HG03045 (cell line): ENCODE measurements around the gene CERS6.
A peak's percentile ranks its signal among the peaks of the same experiment; 100 is the strongest.
"Not testable (repeated sequence)": the region's sequence is repeated elsewhere in the genome, so short reads cannot be mapped to it uniquely, and the experiment has no call there.

Experiments used
- ATAC-seq: cut with Tn5 transposase; IDR thresholded peaks from one replicate; pipeline ENCODE4 v1.9.1; 2021; ENCODE audit warnings: mild to moderate bottlenecking, moderate library complexity; ENCODE audit not compliant: unreplicated experiment

CERS6 gene, protein sequence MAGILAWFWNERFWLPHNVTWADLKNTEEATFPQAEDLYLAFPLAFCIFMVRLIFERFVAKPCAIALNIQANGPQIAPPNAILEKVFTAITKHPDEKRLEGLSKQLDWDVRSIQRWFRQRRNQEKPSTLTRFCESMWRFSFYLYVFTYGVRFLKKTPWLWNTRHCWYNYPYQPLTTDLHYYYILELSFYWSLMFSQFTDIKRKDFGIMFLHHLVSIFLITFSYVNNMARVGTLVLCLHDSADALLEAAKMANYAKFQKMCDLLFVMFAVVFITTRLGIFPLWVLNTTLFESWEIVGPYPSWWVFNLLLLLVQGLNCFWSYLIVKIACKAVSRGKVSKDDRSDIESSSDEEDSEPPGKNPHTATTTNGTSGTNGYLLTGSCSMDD

GRCh38 chr2:168455645-168456520 is at the start of gene CERS6:
Gene CERS6 (plus strand): TSS chr2:168456272. CDS start chr2:168456449, 177 bp downstream.
- ATAC-seq = peak; percentile 97

- ATAC-seq = not testable (repeated sequence)
Observed at GRCh38 chr2:168412301-168412700, 43.8 kb upstream of the CERS6 start.

DNA sequence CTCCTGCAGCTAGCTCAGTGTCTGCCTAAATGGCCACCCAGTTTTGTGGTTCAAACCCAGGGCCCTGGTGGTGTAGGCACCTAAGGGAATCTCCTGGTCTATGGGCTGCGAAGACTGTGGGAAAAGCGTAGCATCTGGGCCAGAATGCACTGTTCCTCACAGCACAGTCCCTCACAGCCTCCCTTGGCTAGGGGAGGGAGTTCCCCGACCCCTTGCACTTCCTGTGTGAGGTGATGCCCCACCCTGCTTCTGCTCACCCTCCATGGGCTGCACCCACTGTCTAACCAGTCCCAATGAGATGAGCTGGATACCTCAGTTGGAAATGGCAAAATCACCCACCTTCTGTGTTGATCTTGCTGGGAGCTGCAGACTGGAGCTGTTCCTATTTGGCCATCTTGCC is 43.0 kb upstream of the CERS6 start:
- ATAC-seq = not testable (repeated sequence)

DNA sequence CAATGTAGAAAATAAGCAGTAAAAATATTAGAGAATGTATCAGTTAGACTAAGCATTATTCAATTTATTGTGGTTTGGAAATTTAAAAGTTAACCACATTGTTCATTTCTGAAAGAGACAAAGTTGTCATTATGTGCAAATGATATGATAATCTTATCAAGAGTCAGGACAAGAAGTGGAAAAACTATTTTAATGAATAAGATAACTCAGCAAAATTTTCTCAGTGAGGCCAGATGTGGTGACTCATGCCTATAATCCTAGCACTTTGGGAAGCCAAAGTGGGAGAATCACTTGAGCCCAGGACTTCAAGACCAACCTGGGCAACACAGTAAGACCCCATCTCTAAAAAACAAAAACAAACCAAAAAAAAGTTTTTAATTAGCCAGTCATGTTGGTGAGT is 39.5 kb upstream of the CERS6 start:
- ATAC-seq = no peak

DNA sequence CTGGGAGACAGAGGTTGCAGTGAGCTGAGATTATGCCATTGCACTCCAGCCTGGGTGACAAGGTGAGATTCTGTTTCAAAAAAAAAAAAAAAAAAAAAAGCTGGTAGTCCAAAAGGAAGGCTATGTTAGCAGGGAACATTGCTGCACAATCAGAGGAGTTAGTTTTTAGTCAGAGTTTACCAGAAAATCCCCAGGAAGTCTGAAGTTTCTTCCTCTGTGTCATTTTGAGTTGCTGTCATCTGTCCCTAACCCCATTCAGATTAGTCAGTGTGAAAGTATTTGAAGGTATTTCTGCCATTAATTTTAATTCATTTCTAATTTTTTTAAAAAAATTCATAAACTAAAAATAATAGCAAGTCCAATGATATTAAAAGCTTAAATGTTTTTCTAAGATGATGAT is 33.5 kb upstream of the CERS6 start:
- ATAC-seq = peak; percentile 79

- ATAC-seq = no peak
Observed at GRCh38 chr2:168424112-168424951, 31.7 kb upstream of the CERS6 start.

DNA sequence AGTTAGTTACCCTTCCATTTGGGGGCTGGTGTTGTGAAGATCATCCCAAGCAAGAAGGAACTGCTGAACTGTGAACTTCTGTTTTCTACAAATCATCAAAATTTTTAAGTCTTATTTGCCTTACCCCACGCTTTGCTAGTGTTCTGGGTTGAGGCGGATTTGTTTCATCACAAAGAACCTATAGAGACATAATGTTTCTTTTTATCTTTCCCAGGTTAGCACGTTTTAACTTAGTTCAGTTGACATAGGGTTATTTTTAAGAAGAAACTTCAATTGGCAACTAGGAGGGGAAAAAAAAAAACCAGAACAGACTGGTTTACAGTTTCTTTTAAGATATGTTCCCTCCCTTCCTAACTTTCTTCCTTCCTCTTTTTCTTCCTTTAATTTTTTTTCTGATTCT is 31.1 kb upstream of the CERS6 start:
- ATAC-seq = no peak

DNA sequence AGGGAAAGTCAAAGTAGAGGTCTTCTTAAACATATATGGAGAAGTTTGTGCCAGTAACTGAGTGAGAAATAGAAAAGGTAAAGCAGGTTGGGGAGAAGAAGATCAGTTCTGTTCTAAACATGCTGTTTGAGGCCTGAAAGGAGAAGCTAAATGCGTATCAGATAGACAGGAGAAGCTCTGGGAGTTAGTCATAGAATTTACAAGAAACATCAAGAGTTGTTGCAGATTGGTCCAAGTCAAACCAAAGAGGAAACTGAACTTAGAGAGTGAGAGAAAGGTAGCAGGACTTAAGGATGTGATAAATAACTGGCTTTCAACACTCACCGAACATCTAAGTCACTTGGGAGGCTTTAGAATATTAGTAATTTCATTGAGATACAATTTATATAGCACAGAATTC is 29.2 kb upstream of the CERS6 start:
- no peak for ATAC-seq

DNA sequence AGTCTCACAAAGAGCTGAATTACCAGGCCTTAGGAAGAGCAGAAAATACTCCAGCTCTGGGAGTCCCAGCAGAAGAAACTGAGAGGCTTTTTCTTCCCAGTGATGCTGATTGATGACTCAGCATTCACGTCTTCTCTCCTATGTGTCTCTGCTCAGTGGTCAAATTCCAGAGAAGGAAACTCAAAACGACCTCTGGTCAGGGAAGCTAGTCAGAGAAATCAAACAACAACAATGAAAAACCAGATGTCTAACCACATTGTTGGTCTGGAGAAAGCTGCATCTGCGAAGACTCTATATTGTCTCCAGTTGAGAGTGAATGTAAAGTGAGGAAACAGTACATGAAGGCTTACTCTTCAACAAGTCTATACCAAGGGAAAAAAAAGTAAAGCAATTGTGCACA is 28.6 kb upstream of the CERS6 start:
- ATAC-seq = no peak

DNA sequence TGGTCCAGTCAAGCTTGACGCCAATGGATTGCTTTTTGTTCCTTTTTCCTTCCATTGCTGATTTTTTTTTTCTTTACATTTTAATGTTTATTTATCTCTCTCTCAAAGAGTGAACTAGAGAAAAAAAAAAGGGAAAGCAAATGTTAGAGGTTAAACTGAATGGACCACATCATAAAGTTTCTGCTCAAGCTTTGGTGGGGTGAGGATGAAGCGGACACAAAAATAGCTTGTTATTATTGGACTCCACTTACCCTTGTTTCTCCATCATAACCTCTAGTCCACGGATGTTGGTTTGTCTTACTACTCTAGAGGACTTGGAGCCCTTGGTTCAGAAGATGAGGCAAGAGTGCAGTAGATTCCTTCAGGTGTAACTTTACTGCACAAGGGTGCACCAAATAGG is 27.6 kb upstream of the CERS6 start:
- no peak for ATAC-seq

GRCh38 chr2:168429988-168430387 is 26.1 kb upstream of the CERS6 start:
- ATAC-seq = no peak

DNA sequence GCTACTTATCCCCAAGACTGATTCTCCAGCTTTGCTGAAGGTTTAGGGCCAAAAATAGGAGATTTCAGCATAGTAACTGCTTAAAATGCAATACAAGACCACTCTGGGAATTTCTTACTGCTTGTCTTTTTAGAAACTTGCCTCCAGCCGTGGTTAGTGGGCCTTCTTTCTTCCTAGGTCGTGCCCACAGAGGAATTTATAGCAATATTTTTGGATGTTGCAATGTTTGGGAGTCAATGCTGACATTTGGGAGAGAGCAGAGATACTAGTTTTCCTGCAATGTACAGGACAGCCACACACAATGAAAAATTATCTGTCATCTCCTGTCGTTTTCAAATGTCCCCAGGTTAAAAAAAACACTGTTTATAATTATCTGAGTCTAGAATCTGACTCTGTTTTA is 25.6 kb upstream of the CERS6 start:
- no peak for ATAC-seq

- no peak for ATAC-seq
Observed at GRCh38 chr2:168431301-168432024, 24.6 kb upstream of the CERS6 start.

DNA sequence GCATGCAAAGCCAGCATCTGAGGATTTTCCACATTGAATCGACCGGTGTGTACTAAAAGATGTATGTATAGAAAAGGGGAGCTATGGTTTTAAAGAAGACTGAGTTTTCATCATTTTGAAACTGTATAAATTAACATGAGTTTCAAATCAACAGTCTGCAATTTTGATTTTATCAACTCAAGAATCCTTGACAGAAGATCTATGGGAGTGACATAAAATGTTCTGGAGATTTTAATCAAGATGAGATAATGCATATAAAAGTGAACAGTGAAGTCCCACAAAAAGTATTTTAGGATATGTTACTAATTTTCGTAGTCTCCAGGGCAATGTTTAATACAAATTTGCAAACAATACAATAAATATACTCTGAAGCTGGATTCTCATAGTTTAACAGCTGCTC is 24.0 kb upstream of the CERS6 start:
- no peak for ATAC-seq

- no peak for ATAC-seq
Observed at GRCh38 chr2:168432565-168433186, 23.4 kb upstream of the CERS6 start.

GRCh38 chr2:168433527-168433926 is 22.5 kb upstream of the CERS6 start:
- no peak for ATAC-seq

DNA sequence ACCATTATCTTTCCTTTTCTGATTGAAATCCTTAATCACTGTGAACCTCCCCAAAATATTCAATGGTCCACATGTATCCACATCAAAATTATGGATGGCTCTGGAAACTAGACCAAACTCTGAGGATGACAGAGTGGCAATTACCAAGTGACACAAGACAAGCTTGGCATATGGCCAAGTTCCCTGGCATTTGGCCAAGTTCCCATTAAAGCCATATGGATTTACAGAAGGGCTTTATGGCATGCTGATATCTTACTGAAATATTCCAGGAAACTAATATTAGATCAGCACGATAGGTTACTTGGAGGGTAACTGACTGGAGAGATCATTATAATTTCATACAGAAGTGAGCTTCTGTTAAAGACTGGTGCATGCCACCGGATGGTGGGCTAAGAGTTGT is 21.9 kb upstream of the CERS6 start:
- no peak for ATAC-seq

DNA sequence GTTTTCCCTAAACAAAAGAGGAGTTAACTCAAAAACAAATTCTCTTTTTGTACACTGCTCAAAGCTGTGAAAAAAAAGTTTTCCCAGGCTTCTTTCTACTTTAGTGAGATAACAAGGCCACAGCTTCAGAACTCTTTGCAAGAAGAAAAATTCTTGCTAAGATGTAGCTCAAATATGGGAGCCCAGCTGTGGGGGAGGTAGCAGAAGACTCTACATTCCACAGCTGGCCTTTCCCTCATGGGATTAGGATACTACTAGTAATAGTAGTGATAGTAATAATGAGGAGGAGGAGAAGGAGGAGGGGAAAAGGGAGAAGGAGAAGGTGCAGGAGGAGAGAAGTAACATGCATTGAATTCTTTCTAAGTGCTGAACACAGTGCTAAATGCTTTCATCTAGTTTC is 19.2 kb upstream of the CERS6 start:
- ATAC-seq = no peak

DNA sequence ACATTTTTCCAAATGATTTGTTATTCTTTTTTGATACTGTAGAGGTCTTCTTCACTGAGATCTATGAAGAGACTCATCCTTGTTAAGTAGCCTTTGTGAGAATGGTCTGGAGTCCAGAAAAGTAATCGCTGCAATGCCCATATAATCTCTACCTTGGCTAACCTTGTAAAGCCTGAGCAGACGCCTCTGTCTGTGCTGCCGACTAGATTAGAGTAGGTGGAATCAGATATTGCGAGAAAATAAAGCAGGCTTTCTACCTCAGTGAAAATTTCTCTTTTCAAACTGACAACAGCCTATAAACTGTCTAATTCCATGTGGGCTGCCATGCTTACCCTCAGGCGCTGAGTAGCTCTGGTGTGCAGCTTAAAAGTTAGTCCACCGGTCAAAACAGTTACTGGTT is 17.5 kb upstream of the CERS6 start:
- no peak for ATAC-seq

GRCh38 chr2:168439536-168439935 is 16.5 kb upstream of the CERS6 start:
- no peak for ATAC-seq
